Aorta (tissue), 5 donors: ENCODE data around the gene TENM4. TPM values are rescaled to one million over a fixed set of nuclear protein-coding genes. Genes with fewer than 3 reads are reported as not detected.

Source experiments
- ATAC-seq: fragments of 200-7000 bp; cut with Tn5 transposase; one replicate; pipeline ENCODE4 v1.9.1; 2022; ENCODE audit warnings: moderate library complexity; ENCODE audit not compliant: low FRiP score
- DNase-seq, 2 donors: peaks; one replicate each; pipeline ENCODE4 v3.0.0-alpha.2; 2020
- H3K27ac ChIP-seq, 2 donors: one replicate each; pipeline ENCODE4 v1.5.1; 2013; ENCODE audit warnings: low read length in 2 of 2, mild to moderate bottlenecking in 2 of 2, moderate library complexity in 2 of 2, control low read depth in 1 of 2, inconsistent platforms in 1 of 2, low read depth in 1 of 2
- H3K27me3 ChIP-seq, 2 donors: one replicate each; pipeline ENCODE4 v1.6.1; 2013; ENCODE audit warnings: control low read depth in 1 of 2, low read length in 1 of 2, mild to moderate bottlenecking in 1 of 2, moderate library complexity in 1 of 2; ENCODE audit not compliant: insufficient read depth in 2 of 2, control insufficient read depth in 1 of 2
- H3K36me3 ChIP-seq, 2 donors: one replicate each; pipeline ENCODE4 v1.6.1; 2013; ENCODE audit warnings: control low read depth in 1 of 2, low read length in 1 of 2, mild to moderate bottlenecking in 1 of 2; ENCODE audit not compliant: insufficient read depth in 2 of 2, control insufficient read depth in 1 of 2
- H3K4me1 ChIP-seq, 2 donors: one replicate each; pipeline ENCODE4 v1.6.1; 2013; ENCODE audit warnings: low read length in 2 of 2, control low read depth in 1 of 2, mild to moderate bottlenecking in 1 of 2, moderate library complexity in 1 of 2; ENCODE audit not compliant: insufficient read depth in 2 of 2, control insufficient read depth in 1 of 2
- H3K4me3 ChIP-seq, 2 donors: one replicate each; pipeline ENCODE4 v1.5.1; 2013; ENCODE audit warnings: low read length in 2 of 2, control low read depth in 1 of 2, mild to moderate bottlenecking in 1 of 2
- H3K9me3 ChIP-seq: one replicate; pipeline ENCODE4 v1.6.1; 2013; ENCODE audit warnings: mild to moderate bottlenecking, low read length; ENCODE audit not compliant: control insufficient read depth
- WGBS, 2 donors: extraction: QIAGEN DNeasy Blood & Tissue Kit; methylation state at CpG; one replicate each; pipeline ENCODE4 v1.1.7; 2013; 5-methylcytosine and 5-hydroxymethylcytosine counted together
- intact Hi-C, 2 donors: fragments of 100-400 bp; cut with DNase I; formaldehyde crosslinking; loops; one replicate each; pipeline versions ENCODE4 v1.14.2 to v1.15.0; 2022
- polyA plus RNA-seq, 2 donors: library from polyadenylated mRNA; stranded (reverse); fragments of 200-250 nt; gene quantifications; one replicate each; pipeline ENCODE4 v1.2.3, GENCODE V29; 2013
- total RNA-seq, 2 donors: library from RNA; stranded (reverse); fragmentation: NEBNext Ultra II Directional; extraction: Animal tissue kit (Norgen Biotek cat#: 25700); gene quantifications; one replicate each; pipeline ENCODE4 v1.2.1, GENCODE V29; 2021
- donor health status: healthy with polysubstance abuse.
- donor health status: Bipolar disorder and iron deficiency.
- donor health status: DM: no; HTN: no; CAD: no.
- donor health status: DM: no; HTN: no; CAD: no.
- donor health status: DM: yes; HTN: yes; CAD: no.

The TENM4 gene
- total and polyA plus RNA-seq, 4 donors, result 0.20 to 9.1 (median 2.5) TPM

GRCh38 chr11:78841456-78842060 is 599.3 kb downstream of the TENM4 start:
- Histone ChIP-seq H3K36me3 (no peaks in the 10 kb centered on the region), H3K9me3 (no peaks in the 10 kb centered on the region), H3K4me3 (no peak overlapping the region), H3K4me1 (peaks cover 0 to 3% of the 10 kb centered on the region in 2 donors), H3K27ac (no peak overlapping the region), H3K27me3 (no peaks in the 10 kb centered on the region)
- DNase-seq (no peak), ATAC-seq (no peak)
- intact Hi-C loops, result no loop called here
- 66 to 77% methylated on average over 5 of the region's 5 CpGs for WGBS, 2 donors

- no peak overlapping the region for H3K27ac ChIP-seq
- H3K27me3 ChIP-seq, result no peaks in the 10 kb centered on the region
- H3K4me1 ChIP-seq, result peaks cover 0 to under 1% of the 10 kb centered on the region in 2 donors
- peak; percentile 81 for ATAC-seq
- no peak for DNase-seq
- no peaks in the 10 kb centered on the region for H3K36me3 ChIP-seq
- WGBS, 2 donors, result 64 to 72% methylated on average over 4 of the region's 4 CpGs
- H3K4me3 ChIP-seq, result no peak overlapping the region
- intact Hi-C loops, result no loop called here
- no peaks in the 10 kb centered on the region for H3K9me3 ChIP-seq
Observed at GRCh38 chr11:78840623-78841022, 600.2 kb downstream of the TENM4 start.

GRCh38 chr11:78840200-78840599 is 600.6 kb downstream of the TENM4 start:
- DNase-seq (no peak), ATAC-seq (peak; percentile 60)
- WGBS, 2 donors, result 61 to 62% methylated on average over 3 of the region's 3 CpGs

GRCh38 chr11:78838417-78838816 is 602.4 kb downstream of the TENM4 start:
- Histone ChIP-seq H3K27me3 (no peaks in the 10 kb centered on the region), H3K27ac (no peak overlapping the region), H3K4me3 (no peak overlapping the region), H3K36me3 (no peaks in the 10 kb centered on the region), H3K4me1 (no peaks in the 10 kb centered on the region), H3K9me3 (no peaks in the 10 kb centered on the region)
- 70 to 73% methylated on average over 2 of the region's 2 CpGs for whole genome bisulfite sequencing, 2 donors
- intact Hi-C loops, result no loop called here
- ATAC-seq (no peak), DNase-seq (no peak)

More at GRCh38 chr11:78840200-78840599, 600.6 kb downstream of the TENM4 start:
- intact Hi-C loops, result no loop called here
- Histone ChIP-seq H3K4me1 (no peaks in the 10 kb centered on the region), H3K27ac (no peak overlapping the region), H3K36me3 (no peaks in the 10 kb centered on the region), H3K9me3 (no peaks in the 10 kb centered on the region), H3K27me3 (no peaks in the 10 kb centered on the region), H3K4me3 (no peak overlapping the region)

- H3K27me3 ChIP-seq, result no peaks in the 10 kb centered on the region
- no peak for DNase-seq
- no peak overlapping the region for H3K27ac ChIP-seq
- 96 to 97% methylated on average over 5 of the region's 5 CpGs for WGBS, 2 donors
- H3K36me3 ChIP-seq, result no peaks in the 10 kb centered on the region
- H3K4me1 ChIP-seq, result no peaks in the 10 kb centered on the region
- intact Hi-C loops, result no loop called here
- H3K9me3 ChIP-seq, result no peaks in the 10 kb centered on the region
- no peak for ATAC-seq
- no peak overlapping the region for H3K4me3 ChIP-seq
Observed at GRCh38 chr11:78835646-78836045, 605.2 kb downstream of the TENM4 start.

- DNase-seq (no peak), ATAC-seq (no peak)
- Histone ChIP-seq H3K27ac (no peak overlapping the region), H3K36me3 (no peaks in the 10 kb centered on the region), H3K9me3 (no peaks in the 10 kb centered on the region), H3K4me3 (no peak overlapping the region), H3K27me3 (no peaks in the 10 kb centered on the region), H3K4me1 (no peaks in the 10 kb centered on the region)
- intact Hi-C loops, result no loop called here
- WGBS, 2 donors, result 87 to 88% methylated on average over 4 of the region's 4 CpGs
Observed at GRCh38 chr11:78834886-78835285, 605.9 kb downstream of the TENM4 start.

- Histone ChIP-seq H3K36me3 (no peaks in the 10 kb centered on the region), H3K9me3 (no peaks in the 10 kb centered on the region), H3K4me3 (no peak overlapping the region), H3K4me1 (no peaks in the 10 kb centered on the region), H3K27ac (no peak overlapping the region), H3K27me3 (no peaks in the 10 kb centered on the region)
- no peak for ATAC-seq
- WGBS, 2 donors, result 83 to 91% methylated on average over 2 of the region's 2 CpGs
- DNase-seq, result peak in 1 of 2 donors; percentile 69
- intact Hi-C loops, result no loop called here
Observed at GRCh38 chr11:78833237-78833636, 607.6 kb downstream of the TENM4 start.

- H3K9me3 ChIP-seq, result no peaks in the 10 kb centered on the region
- H3K27me3 ChIP-seq, result no peaks in the 10 kb centered on the region
- no peak overlapping the region for H3K27ac ChIP-seq
- DNase-seq, result no peak
- no peak for ATAC-seq
- WGBS, 2 donors, result 83 to 86% methylated on average over 7 of the region's 7 CpGs
- intact Hi-C loops, result no loop called here
- no peak overlapping the region for H3K4me3 ChIP-seq
- no peaks in the 10 kb centered on the region for H3K36me3 ChIP-seq
- no peaks in the 10 kb centered on the region for H3K4me1 ChIP-seq
Observed at GRCh38 chr11:78832226-78832947, 608.4 kb downstream of the TENM4 start.

- no peaks in the 10 kb centered on the region for H3K36me3 ChIP-seq
- no peak for DNase-seq
- no peaks in the 10 kb centered on the region for H3K9me3 ChIP-seq
- H3K27ac ChIP-seq, result no peak overlapping the region
- H3K4me3 ChIP-seq, result no peak overlapping the region
- H3K4me1 ChIP-seq, result no peaks in the 10 kb centered on the region
- no peak for ATAC-seq
- intact Hi-C loops, result no loop called here
- no peaks in the 10 kb centered on the region for H3K27me3 ChIP-seq
- 92 to 93% methylated on average over 4 of the region's 4 CpGs for WGBS, 2 donors
Observed at GRCh38 chr11:78831571-78831970, 609.3 kb downstream of the TENM4 start.
